VCaP (cell line): Measurements from ENCODE around the gene ARRDC3.
"Not testable (repeated sequence)": the region's sequence is repeated elsewhere in the genome, so short reads cannot be mapped to it uniquely, and the experiment has no call there.

Experiments used
- H3K27ac ChIP-seq: fragments of 450-650 bp; 2 replicates; pipeline ENCODE4 v1.5.1; 2017
- CTCF ChIP-seq: fragments of 450-650 bp; conservative IDR thresholded peaks from 2 replicates; pipeline ENCODE4 v1.5.1; 2017; ENCODE audit warnings: mild to moderate bottlenecking, moderate library complexity

Gene ARRDC3

DNA sequence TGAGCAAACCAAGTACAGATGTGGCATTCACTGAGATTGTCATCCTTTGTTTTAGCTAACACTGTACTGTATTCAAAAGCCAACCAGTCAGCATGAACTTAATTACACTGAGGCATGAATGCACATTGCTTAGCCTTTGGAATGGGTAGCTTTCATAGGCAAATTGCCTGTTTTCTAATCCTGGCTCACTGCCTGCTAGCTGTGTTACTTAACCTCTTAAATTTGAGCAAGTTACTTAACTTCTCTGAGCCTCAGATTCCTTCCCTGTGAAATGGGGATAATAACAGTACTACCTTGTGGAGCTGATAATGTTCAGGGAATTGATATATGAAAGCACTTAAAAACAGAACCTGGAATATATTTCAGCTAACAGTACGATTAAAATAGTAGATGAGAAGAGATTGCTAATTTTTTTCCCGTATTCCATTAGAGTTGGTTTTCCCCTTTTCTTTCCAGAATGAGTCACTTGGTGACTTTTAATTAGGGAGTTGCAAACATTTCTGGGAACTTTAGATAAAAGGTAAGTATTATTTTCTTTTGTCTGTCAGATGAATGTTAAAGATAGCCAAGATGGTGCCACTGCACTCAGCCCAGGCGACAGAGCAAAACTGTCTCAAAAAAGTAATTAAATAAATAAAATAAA lies 43.9 kb downstream of the ARRDC3 start:
- H3K27ac ChIP-seq = no peak overlapping the region
- no peak for TF ChIP-seq CTCF

DNA sequence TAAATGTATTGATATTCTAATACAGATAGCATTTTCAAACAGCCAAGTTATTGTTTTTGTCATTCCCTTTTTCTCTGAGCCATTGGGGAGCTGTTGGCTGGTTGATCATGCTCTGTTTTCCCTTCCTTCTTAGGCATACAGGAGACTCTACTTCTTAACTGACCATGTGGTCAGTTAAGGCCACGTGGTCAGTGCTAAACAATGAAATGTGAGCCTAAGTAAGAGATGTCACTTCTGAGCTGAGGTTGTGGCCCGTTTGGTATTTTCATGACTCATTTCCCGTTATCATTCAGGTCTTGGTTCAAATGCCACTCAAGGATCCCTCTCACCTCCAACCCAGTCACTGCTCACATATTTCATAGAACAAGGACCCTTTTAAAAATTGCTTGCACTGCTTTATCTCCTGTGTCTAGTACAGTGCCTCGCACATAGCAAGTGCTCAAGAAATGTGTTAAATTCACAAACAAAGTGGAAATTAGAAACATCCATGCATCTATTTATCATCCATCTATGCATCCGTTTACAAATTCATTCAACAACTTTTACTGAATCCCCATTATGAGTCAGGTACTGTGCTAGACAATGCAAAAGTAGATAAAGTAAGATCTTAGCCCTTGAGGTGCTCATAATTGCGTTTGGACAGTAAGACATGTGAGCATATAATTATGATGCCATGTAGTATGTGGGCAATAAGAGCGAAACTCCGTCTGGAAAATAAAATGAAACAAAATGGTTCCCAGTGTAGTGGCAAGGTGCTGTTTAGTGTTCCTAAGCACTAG lies 50.7 kb downstream of the ARRDC3 start:
- TF ChIP-seq CTCF = no peak
- no peak overlapping the region for H3K27ac ChIP-seq

- no peak overlapping the region for H3K27ac ChIP-seq
- no peak for TF ChIP-seq CTCF
Observed at GRCh38 chr5:91331705-91332104, 51.4 kb downstream of the ARRDC3 start.

GRCh38 chr5:91329283-91329682 lies 53.8 kb downstream of the ARRDC3 start:
- no peak for TF ChIP-seq CTCF
- H3K27ac ChIP-seq = peak overlapping the region; percentile 39

DNA sequence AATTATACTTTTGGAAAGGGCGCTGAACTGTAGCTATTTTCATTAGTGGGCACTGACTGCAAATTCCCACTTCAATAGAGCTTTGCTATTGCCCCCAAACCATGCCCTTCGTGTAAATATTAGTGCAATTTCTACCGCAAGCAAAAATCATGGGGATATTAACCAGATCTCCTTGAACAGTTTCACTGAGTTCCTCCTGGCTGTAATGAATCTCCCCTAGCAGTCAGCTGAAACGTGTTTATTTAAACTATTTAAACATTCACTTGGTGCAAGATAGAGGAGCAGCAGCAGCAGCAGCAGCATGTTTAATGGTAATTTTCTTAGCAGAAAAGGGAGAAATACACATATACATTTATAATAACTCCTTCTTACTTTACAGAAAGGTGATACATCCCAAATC lies 54.4 kb downstream of the ARRDC3 start:
- peak overlapping the region; percentile 39; the same call in 1 of the 2 replicates for H3K27ac ChIP-seq
- no peak for TF ChIP-seq CTCF

DNA sequence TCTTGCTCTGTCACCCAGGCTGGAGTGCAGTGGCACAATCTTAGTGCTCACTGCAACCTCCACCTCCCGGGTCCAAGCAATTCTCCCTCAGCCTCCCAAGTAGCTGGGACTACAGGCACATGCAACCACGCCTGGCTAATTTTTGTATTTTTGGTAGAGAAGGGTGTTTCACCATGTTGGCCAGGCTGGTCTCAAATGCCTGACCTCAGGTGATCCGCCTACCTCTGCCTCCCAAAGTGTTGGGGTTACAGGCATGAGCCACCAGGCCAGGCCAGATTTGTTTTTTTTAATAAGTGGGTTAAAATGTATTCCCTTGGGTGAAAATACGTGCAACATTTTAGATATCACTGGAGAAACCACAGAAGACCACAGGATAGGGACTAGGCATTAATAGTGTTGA lies 60.1 kb downstream of the ARRDC3 start:
- not testable (repeated sequence) for H3K27ac ChIP-seq

DNA sequence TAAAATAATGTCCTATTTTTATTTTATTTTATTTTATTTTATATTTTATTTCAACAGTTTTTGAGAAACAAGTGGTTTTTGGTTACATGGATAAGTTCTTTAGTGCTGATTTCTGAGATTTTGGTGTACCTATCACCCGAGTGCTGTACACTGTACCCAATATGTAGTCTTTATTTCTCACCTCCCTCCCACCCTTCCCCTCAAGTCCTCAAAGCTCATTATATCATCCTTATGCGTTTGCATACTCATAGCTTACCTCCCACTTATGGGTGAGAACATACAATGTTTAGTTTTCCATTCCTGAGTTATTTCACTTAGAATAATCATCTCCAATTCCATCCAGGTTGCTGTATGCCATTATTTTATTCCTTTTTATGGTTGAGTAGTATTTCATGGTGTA lies 63.5 kb downstream of the ARRDC3 start:
- no peak overlapping the region for H3K27ac ChIP-seq
- no peak for TF ChIP-seq CTCF

- H3K27ac ChIP-seq = no peak overlapping the region
Observed at GRCh38 chr5:91318724-91319123, 64.4 kb downstream of the ARRDC3 start.

More at GRCh38 chr5:91318724-91319123, 64.4 kb downstream of the ARRDC3 start:
- TF ChIP-seq CTCF = no peak
